Tibial artery (tissue), 4 donors: ENCODE data around the gene BTBD19.
"Not testable (repeated sequence)": the region's sequence is repeated elsewhere in the genome, so short reads cannot be mapped to it uniquely, and the experiment has no call there.

ENCODE experiments used
- DNase-seq, 2 donors: peaks; one replicate each; pipeline ENCODE4 v3.0.0-alpha.2; 2019
- H3K27ac ChIP-seq, 2 donors: fragments of 200-600 bp; sonication (generic) in 1 of 2; 1 replicate in 1 of 2; 2 replicates in 1 of 2; pipeline ENCODE4 v1.5.1; 2018 to 2019; ENCODE audit warnings: mild to moderate bottlenecking in 1 of 2
- H3K27me3 ChIP-seq, 2 donors: fragments of 200-600 bp; sonication (generic) in 1 of 2; one replicate each; pipeline versions ENCODE4 v1.5.1 to v1.6.0; 2016 to 2019
- H3K36me3 ChIP-seq, 3 donors: fragments of 200-600 bp; sonication (generic) in 2 of 3; one replicate each; pipeline ENCODE4 v1.5.1; 2016 to 2019; ENCODE audit warnings: mild to moderate bottlenecking in 2 of 3
- H3K4me1 ChIP-seq, 4 donors: fragments of 200-600 bp; sonication (generic) in 2 of 4; 1 replicate in 3 of 4; 2 replicates in 1 of 4; pipeline ENCODE4 v1.5.1; 2016 to 2019
- H3K4me3 ChIP-seq, 2 donors: fragments of 200-600 bp; sonication (generic) in 1 of 2; 1 replicate in 1 of 2; 2 replicates in 1 of 2; pipeline ENCODE4 v1.5.1; 2018 to 2019; ENCODE audit warnings: mild to moderate bottlenecking in 2 of 2
- H3K9me3 ChIP-seq, 3 donors: fragments of 200-600 bp; sonication (generic) in 1 of 3; one replicate each; pipeline ENCODE4 v1.5.1; 2016 to 2019
- CTCF ChIP-seq, 2 experiments: fragments of 200-600 bp in 1 of 2; fragments of 450-650 bp in 1 of 2; IDR thresholded peaks; one replicate each; pipeline ENCODE4 v1.5.1; 2017 to 2019; ENCODE audit warnings: antibody characterized with exemption in 2 of 2, mild to moderate bottlenecking in 1 of 2, moderate library complexity in 1 of 2
- intact Hi-C: fragments of 100-400 bp; cut with DNase I; formaldehyde crosslinking; loops from one replicate; pipeline ENCODE4 v1.15.0; 2023; ENCODE audit warnings: low total_unique reads

BTBD19 gene

GRCh38 chr1:44819608-44820327 is 11.4 kb downstream of the BTBD19 start:
- no peaks in the 10 kb centered on the region for H3K9me3 ChIP-seq
- peak; percentile 88 to 91 for DNase-seq
- H3K4me1 ChIP-seq = peaks cover 0 to 27% (median 18%) of the 10 kb centered on the region in 4 donors
- H3K27ac ChIP-seq = peak overlapping the region; percentile 98 to 99
- H3K4me3 ChIP-seq = peak overlapping the region; percentile 57 to 76
- TF ChIP-seq CTCF (IDR thresholded peaks at IDR 0.05) = peak in 1 of 2 experiments; percentile 8
- H3K27me3 ChIP-seq = no peaks in the 10 kb centered on the region
- peaks cover 0 to 12% (median 0%) of the 10 kb centered on the region in 3 donors for H3K36me3 ChIP-seq
- intact Hi-C loops = no loop called here

- Histone ChIP-seq H3K4me3 (peak overlapping the region; percentile 57 to 76), H3K27me3 (no peaks in the 10 kb centered on the region), H3K36me3 (peaks cover 0 to 4% (median 0%) of the 10 kb centered on the region in 3 donors), H3K27ac (peak overlapping the region; percentile 98 to 99), H3K4me1 (peaks cover 0 to 27% (median 18%) of the 10 kb centered on the region in 4 donors), H3K9me3 (no peaks in the 10 kb centered on the region)
- peak in 1 of 2 experiments; percentile 12 for TF ChIP-seq CTCF (IDR thresholded peaks at IDR 0.05)
- peak in 1 of 2 donors; percentile 23 for DNase-seq
- intact Hi-C loops = no loop called here
Measured at GRCh38 chr1:44820328-44821239, 12.3 kb downstream of the BTBD19 start.

- H3K9me3 ChIP-seq = no peaks in the 10 kb centered on the region
- DNase-seq = peak; percentile 20 to 64
- H3K27ac ChIP-seq = peak overlapping the region; percentile 98 to 99
- H3K4me3 ChIP-seq = no peak overlapping the region
- intact Hi-C loops = no loop called here
- peaks cover 0 to 3% (median 0%) of the 10 kb centered on the region in 3 donors for H3K36me3 ChIP-seq
- no peaks in the 10 kb centered on the region for H3K27me3 ChIP-seq
- H3K4me1 ChIP-seq = peaks cover 0 to 27% (median 18%) of the 10 kb centered on the region in 4 donors
- no peak for TF ChIP-seq CTCF (IDR thresholded peaks at IDR 0.05)
Measured at GRCh38 chr1:44821240-44821715, 13.0 kb downstream of the BTBD19 start.

GRCh38 chr1:44822131-44822701 is 13.9 kb downstream of the BTBD19 start:
- intact Hi-C loops = no loop called here
- peaks cover 0 to 7% (median 0%) of the 10 kb centered on the region in 3 donors for H3K36me3 ChIP-seq
- no peak for TF ChIP-seq CTCF (IDR thresholded peaks at IDR 0.05)
- peak; percentile 20 to 63 for DNase-seq
- no peak overlapping the region for H3K4me3 ChIP-seq
- no peaks in the 10 kb centered on the region for H3K27me3 ChIP-seq
- H3K27ac ChIP-seq = peak overlapping the region in 1 of 2 donors; percentile 99
- H3K9me3 ChIP-seq = no peaks in the 10 kb centered on the region
- peaks cover 0 to 27% (median 18%) of the 10 kb centered on the region in 4 donors for H3K4me1 ChIP-seq

- intact Hi-C loops = no loop called here
- no peak overlapping the region for H3K4me3 ChIP-seq
- H3K9me3 ChIP-seq = no peaks in the 10 kb centered on the region
- no peak overlapping the region for H3K27ac ChIP-seq
- peak in 1 of 2 donors; percentile 23 for DNase-seq
- no peaks in the 10 kb centered on the region for H3K27me3 ChIP-seq
- peaks cover 0 to 10% (median 0%) of the 10 kb centered on the region in 3 donors for H3K36me3 ChIP-seq
- TF ChIP-seq CTCF (IDR thresholded peaks at IDR 0.05) = no peak
- peaks cover 0 to 27% (median 18%) of the 10 kb centered on the region in 4 donors for H3K4me1 ChIP-seq
Measured at GRCh38 chr1:44822981-44823451, 14.7 kb downstream of the BTBD19 start.

GRCh38 chr1:44824392-44824791 is 16.1 kb downstream of the BTBD19 start:
- H3K9me3 ChIP-seq, H3K27ac ChIP-seq, H3K27me3 ChIP-seq, H3K4me3 ChIP-seq, intact Hi-C loops: not testable (repeated sequence)
- peak in 1 of 2 donors; percentile 1 for DNase-seq
- peaks cover 0 to 17% (median 0%) of the 10 kb centered on the region in 3 donors for H3K36me3 ChIP-seq
- peaks cover 0 to 14% (median 10%) of the 10 kb centered on the region in 4 donors for H3K4me1 ChIP-seq
